Gastroesophageal sphincter (tissue), 4 donors: ENCODE data around the gene HDLBP. TPM values are rescaled to one million over a fixed set of nuclear protein-coding genes. Genes with fewer than 3 reads are reported as not detected.
A peak's percentile ranks its signal among the peaks of the same experiment; 100 is the strongest.

ENCODE experiments used
- ATAC-seq: fragments of 150-250 bp; one replicate; pipeline ENCODE4 v1.9.1; 2016; ENCODE audit warnings: mild to moderate bottlenecking, moderate library complexity
- H3K27ac ChIP-seq, 4 donors: fragments of 200-600 bp; sonication (generic) in 3 of 4; 1 replicate in 3 of 4; 2 replicates in 1 of 4; pipeline ENCODE4 v1.5.1; 2016 to 2019
- H3K27me3 ChIP-seq: fragments of 200-600 bp; sonication (generic); one replicate; pipeline ENCODE4 v1.5.1; 2019
- H3K36me3 ChIP-seq, 2 donors: fragments of 200-600 bp; sonication (generic); one replicate each; pipeline ENCODE4 v1.5.1; 2019; ENCODE audit warnings: control low read depth in 1 of 2
- H3K4me1 ChIP-seq, 3 donors: fragments of 200-600 bp; sonication (generic); 1 replicate in 2 of 3; 2 replicates in 1 of 3; pipeline ENCODE4 v1.5.1; 2016 to 2019; ENCODE audit warnings: control low read depth in 2 of 3
- H3K4me3 ChIP-seq, 2 donors: fragments of 200-600 bp; sonication (generic); one replicate each; pipeline ENCODE4 v1.5.1; 2019; ENCODE audit warnings: mild to moderate bottlenecking in 1 of 2, moderate library complexity in 1 of 2
- H3K9me3 ChIP-seq, 3 donors: fragments of 200-600 bp; sonication (generic); one replicate each; pipeline ENCODE4 v1.5.1; 2017 to 2019; ENCODE audit warnings: control low read depth in 2 of 3
- EP300 ChIP-seq: sonication (generic); formaldehyde crosslinking; IDR thresholded peaks from one replicate; pipeline ENCODE4 v1.6.1; 2017; ENCODE audit warnings: antibody characterized with exemption, mild to moderate bottlenecking
- POLR2A ChIP-seq, 2 donors: fragments of 450-650 bp; IDR thresholded peaks; one replicate each; pipeline ENCODE4 v1.6.1; 2017; ENCODE audit warnings: antibody characterized with exemption in 2 of 2, mild to moderate bottlenecking in 2 of 2, moderate library complexity in 1 of 2
- POLR2AphosphoS5 ChIP-seq: sonication (generic); formaldehyde crosslinking; IDR thresholded peaks from one replicate; pipeline ENCODE4 v1.6.1; 2017; ENCODE audit warnings: antibody characterized with exemption
- WGBS, 2 donors: methylation state at CpG; one replicate each; pipeline ENCODE4 v1.1.5; 2018; ENCODE audit warnings: low coverage in 1 of 2; 5-methylcytosine and 5-hydroxymethylcytosine counted together
- total RNA-seq, 4 donors: library from RNA; depleted of rRNA; stranded (reverse); fragments of >200 nt; gene quantifications; one replicate each; pipeline ENCODE4 v1.1.0, GENCODE V29; 2016
- TF ChIP-seq, protein P1 (sequence below), 4 experiments: fragments of 200-600 bp in 2 of 4; fragments of 450-650 bp in 2 of 4; sonication (generic) in 1 of 4; IDR thresholded peaks; one replicate each; pipeline ENCODE4 v1.5.1; 2017 to 2019; ENCODE audit warnings: antibody characterized with exemption in 4 of 4, mild to moderate bottlenecking in 2 of 4, moderate library complexity in 2 of 4

The HDLBP gene, protein sequence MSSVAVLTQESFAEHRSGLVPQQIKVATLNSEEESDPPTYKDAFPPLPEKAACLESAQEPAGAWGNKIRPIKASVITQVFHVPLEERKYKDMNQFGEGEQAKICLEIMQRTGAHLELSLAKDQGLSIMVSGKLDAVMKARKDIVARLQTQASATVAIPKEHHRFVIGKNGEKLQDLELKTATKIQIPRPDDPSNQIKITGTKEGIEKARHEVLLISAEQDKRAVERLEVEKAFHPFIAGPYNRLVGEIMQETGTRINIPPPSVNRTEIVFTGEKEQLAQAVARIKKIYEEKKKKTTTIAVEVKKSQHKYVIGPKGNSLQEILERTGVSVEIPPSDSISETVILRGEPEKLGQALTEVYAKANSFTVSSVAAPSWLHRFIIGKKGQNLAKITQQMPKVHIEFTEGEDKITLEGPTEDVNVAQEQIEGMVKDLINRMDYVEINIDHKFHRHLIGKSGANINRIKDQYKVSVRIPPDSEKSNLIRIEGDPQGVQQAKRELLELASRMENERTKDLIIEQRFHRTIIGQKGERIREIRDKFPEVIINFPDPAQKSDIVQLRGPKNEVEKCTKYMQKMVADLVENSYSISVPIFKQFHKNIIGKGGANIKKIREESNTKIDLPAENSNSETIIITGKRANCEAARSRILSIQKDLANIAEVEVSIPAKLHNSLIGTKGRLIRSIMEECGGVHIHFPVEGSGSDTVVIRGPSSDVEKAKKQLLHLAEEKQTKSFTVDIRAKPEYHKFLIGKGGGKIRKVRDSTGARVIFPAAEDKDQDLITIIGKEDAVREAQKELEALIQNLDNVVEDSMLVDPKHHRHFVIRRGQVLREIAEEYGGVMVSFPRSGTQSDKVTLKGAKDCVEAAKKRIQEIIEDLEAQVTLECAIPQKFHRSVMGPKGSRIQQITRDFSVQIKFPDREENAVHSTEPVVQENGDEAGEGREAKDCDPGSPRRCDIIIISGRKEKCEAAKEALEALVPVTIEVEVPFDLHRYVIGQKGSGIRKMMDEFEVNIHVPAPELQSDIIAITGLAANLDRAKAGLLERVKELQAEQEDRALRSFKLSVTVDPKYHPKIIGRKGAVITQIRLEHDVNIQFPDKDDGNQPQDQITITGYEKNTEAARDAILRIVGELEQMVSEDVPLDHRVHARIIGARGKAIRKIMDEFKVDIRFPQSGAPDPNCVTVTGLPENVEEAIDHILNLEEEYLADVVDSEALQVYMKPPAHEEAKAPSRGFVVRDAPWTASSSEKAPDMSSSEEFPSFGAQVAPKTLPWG (N-terminal part only)
- total RNA-seq, result 100 to 1,000 TPM; 279 to 367 (median 295) TPM

DNA sequence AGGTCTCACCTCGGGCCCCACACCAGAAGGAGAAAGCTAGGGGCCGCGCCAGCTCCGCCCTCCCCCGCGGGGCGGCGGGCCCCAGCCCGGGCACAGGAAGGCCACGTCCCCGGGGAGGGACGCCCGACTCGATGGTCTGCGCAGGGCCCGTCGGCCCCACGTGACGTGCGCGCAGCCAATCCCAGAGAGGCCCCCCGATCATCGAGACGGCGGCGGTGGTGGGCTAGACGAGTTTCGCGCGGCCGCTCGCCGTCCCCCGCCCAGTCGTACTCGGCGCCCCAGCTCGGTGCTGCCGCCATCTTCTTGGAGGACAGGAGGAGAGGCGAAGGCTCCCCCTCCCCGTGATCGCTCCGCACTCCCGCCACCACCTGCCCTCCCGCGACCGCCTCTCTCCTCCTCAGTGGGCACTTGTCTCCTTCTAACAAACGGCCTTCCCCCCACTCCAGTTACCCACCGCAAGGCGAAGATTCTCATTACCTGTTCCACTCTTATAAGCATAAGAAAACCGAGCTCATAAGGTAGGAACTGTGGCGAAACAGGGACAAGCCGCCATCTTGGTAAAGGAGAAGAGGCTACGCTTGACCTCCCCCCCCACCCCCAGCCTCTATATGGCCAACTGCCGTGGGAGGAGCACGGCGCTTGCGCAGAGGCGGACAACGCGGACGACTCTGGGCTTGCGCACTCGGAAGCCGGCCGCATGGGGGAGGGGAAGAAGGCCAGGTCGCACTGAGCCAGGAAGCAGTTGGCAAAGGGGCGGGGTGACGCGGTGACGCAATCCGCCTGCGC is at the start of gene HDLBP:
TSS of gene HDLBP (minus strand) at position 580 of the 786 bp plus-strand sequence. CDS start 48,803 bp downstream, outside the sequence.
- Histone ChIP-seq H3K4me3 (peak within 1 kb of the TSS; percentile 82 to 94), H3K4me1 (peaks cover 5 to 77% (median 20%) of the 10 kb centered on the region in 3 donors), H3K36me3 (no peaks in the 10 kb centered on the region), H3K27ac (peak within 1 kb of the TSS; percentile 89 to 99 (median 97)), H3K27me3 (no peaks in the 10 kb centered on the region), H3K9me3 (no peaks in the 10 kb centered on the region)
- ATAC-seq, result peak; percentile 96
- WGBS, 2 donors, result 0% methylated on average over 2 of the region's 73 CpGs; no CpG with 5 or more reads in 1 of the 2 donors
- TF ChIP-seq POLR2AphosphoS5 (peak; percentile 71), EP300 (no peak), POLR2A (IDR thresholded peaks at IDR 0.05) (peak; percentile 74 to 82)
- TF ChIP-seq, protein P1, sequence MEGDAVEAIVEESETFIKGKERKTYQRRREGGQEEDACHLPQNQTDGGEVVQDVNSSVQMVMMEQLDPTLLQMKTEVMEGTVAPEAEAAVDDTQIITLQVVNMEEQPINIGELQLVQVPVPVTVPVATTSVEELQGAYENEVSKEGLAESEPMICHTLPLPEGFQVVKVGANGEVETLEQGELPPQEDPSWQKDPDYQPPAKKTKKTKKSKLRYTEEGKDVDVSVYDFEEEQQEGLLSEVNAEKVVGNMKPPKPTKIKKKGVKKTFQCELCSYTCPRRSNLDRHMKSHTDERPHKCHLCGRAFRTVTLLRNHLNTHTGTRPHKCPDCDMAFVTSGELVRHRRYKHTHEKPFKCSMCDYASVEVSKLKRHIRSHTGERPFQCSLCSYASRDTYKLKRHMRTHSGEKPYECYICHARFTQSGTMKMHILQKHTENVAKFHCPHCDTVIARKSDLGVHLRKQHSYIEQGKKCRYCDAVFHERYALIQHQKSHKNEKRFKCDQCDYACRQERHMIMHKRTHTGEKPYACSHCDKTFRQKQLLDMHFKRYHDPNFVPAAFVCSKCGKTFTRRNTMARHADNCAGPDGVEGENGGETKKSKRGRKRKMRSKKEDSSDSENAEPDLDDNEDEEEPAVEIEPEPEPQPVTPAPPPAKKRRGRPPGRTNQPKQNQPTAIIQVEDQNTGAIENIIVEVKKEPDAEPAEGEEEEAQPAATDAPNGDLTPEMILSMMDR (IDR thresholded peaks at IDR 0.05), result peak in 1 of 4 experiments; percentile 38

GRCh38 chr2:241364781-241365180 is 49.3 kb upstream of the HDLBP start:
- TF ChIP-seq, protein P1 (IDR thresholded peaks at IDR 0.05), result no peak
- TF ChIP-seq POLR2AphosphoS5 (no peak), POLR2A (IDR thresholded peaks at IDR 0.05) (no peak), EP300 (no peak)
- Histone ChIP-seq H3K9me3 (no peaks in the 10 kb centered on the region), H3K27me3 (no peaks in the 10 kb centered on the region), H3K4me1 (peaks cover 0 to 29% (median 0%) of the 10 kb centered on the region in 3 donors), H3K36me3 (no peaks in the 10 kb centered on the region), H3K27ac (no peak overlapping the region), H3K4me3 (no peak overlapping the region)
- WGBS, 2 donors, result 77% methylated on average over 2 of the region's 2 CpGs; no CpG with 5 or more reads in 1 of the 2 donors
- no peak for ATAC-seq

- TF ChIP-seq POLR2A (IDR thresholded peaks at IDR 0.05), result no peak
- TF ChIP-seq POLR2AphosphoS5, result no peak
- no peak for TF ChIP-seq EP300
- TF ChIP-seq, protein P1 (IDR thresholded peaks at IDR 0.05), result no peak
- WGBS, 2 donors, result 79 to 89% methylated on average over 3 to 7 of the region's 7 CpGs
- Histone ChIP-seq H3K4me3 (no peak overlapping the region), H3K36me3 (no peaks in the 10 kb centered on the region), H3K4me1 (peaks cover 0 to 39% (median 3%) of the 10 kb centered on the region in 3 donors), H3K27me3 (no peaks in the 10 kb centered on the region), H3K27ac (no peak overlapping the region), H3K9me3 (no peaks in the 10 kb centered on the region)
- no peak for ATAC-seq
Observed at GRCh38 chr2:241363426-241363825, 48.0 kb upstream of the HDLBP start.

DNA sequence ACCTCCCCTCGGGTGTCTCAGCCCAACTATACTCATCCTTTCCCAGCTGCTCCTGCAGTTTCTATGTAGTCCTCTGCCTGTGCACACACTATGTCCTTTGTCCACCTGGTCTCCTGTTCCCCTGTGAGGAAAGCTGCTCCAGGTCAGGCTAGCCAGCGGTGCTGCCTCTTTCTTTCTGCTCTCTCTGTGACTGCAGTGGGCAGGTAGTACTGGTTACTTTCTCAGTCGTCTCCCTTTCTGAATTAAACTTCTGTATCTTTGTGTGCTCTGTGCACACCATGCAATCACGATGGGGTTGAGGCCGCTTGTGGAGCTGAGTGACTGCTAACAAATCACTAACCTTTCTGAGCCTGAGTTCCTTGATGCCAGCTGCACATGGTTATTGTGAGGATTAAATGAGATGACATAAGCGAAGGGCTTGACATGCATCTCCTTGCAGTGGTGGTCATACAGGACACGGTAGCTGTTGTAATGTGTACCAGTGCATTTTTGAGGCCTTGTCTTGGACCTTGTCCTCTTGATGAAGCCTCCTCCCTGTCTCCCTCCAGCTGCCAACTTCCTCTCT is 44.1 kb upstream of the HDLBP start:
- H3K36me3 ChIP-seq, result peaks cover 0 to 2% of the 10 kb centered on the region in 2 donors
- H3K9me3 ChIP-seq, result no peaks in the 10 kb centered on the region
- H3K27ac ChIP-seq, result no peak overlapping the region
- WGBS, 2 donors, result 77 to 82% methylated on average over 5 to 7 of the region's 7 CpGs
- ATAC-seq, result no peak
- no peak overlapping the region for H3K4me3 ChIP-seq
- peaks cover 0 to 50% (median 14%) of the 10 kb centered on the region in 3 donors for H3K4me1 ChIP-seq
- no peaks in the 10 kb centered on the region for H3K27me3 ChIP-seq
- TF ChIP-seq POLR2A (IDR thresholded peaks at IDR 0.05), result no peak
- TF ChIP-seq, protein P1 (IDR thresholded peaks at IDR 0.05), result no peak
- TF ChIP-seq POLR2AphosphoS5, result no peak
- no peak for TF ChIP-seq EP300
